Right ventricle myocardium superior (tissue), 1 donor: Measurements from ENCODE around the gene CSKMT. TPM values are rescaled to one million over a fixed set of nuclear protein-coding genes. Genes with fewer than 3 reads are reported as not detected.
A peak's percentile ranks its signal among the peaks of the same experiment; 100 is the strongest.

Experiments
- ATAC-seq: fragments of 200-7000 bp; cut with Tn5 transposase; one replicate; pipeline ENCODE4 v1.9.1; 2020; ENCODE audit warnings: mild to moderate bottlenecking; ENCODE audit not compliant: poor library complexity
- DNase-seq: peaks from one replicate; pipeline ENCODE4 v3.0.0-alpha.2; 2020
- intact Hi-C: fragments of 100-400 bp; cut with DNase I; formaldehyde crosslinking; loops from one replicate; pipeline ENCODE4 v1.11.2; 2022
- total RNA-seq: library from RNA; stranded (reverse); fragmentation: NEBNext Ultra II Directional; extraction: Animal tissue kit (Norgen Biotek cat#: 25700); gene quantifications from one replicate; pipeline ENCODE4 v1.2.1, GENCODE V29; 2021
- donor health status: DM: no; HTN: yes; CAD: no; lungs with severe emphysema.

CSKMT gene
- total RNA-seq, 1 donor from 2014 or later = 3.7 TPM

GRCh38 chr11:62709247-62710000 is 44.3 kb downstream of the CSKMT start:
- peak; percentile 99 for DNase-seq
- intact Hi-C loops = no loop called here
- ATAC-seq = peak; percentile 85

- DNase-seq (no peak), ATAC-seq (no peak)
- intact Hi-C loops = no loop called here
Measured at GRCh38 chr11:62710001-62710345, 44.9 kb downstream of the CSKMT start.

GRCh38 chr11:62712276-62712812 is 47.2 kb downstream of the CSKMT start:
- DNase-seq (no peak), ATAC-seq (no peak)
- intact Hi-C loops = no loop called here

- DNase-seq = no peak
- ATAC-seq = no peak
- intact Hi-C loops = no loop called here
Measured at GRCh38 chr11:62712861-62713260, 47.7 kb downstream of the CSKMT start.

- peak; percentile 10 for ATAC-seq
Measured at GRCh38 chr11:62713343-62713742, 48.2 kb downstream of the CSKMT start.

GRCh38 chr11:62715150-62716130 is 50.3 kb downstream of the CSKMT start:
- intact Hi-C loops = no loop called here
- ATAC-seq = no peak
- no peak for DNase-seq

More at GRCh38 chr11:62713343-62713742, 48.2 kb downstream of the CSKMT start:
- intact Hi-C loops = no loop called here
- no peak for DNase-seq

- no peak for ATAC-seq
- intact Hi-C loops = no loop called here
Measured at GRCh38 chr11:62716206-62716605, 51.1 kb downstream of the CSKMT start.

GRCh38 chr11:62716816-62717215 is 51.7 kb downstream of the CSKMT start:
- intact Hi-C loops = no loop called here
- DNase-seq (no peak), ATAC-seq (no peak)

More at GRCh38 chr11:62716206-62716605, 51.1 kb downstream of the CSKMT start:
- no peak for DNase-seq

Other genes with a start within 250 kb of the CSKMT start
- not detected for gene SCGB1A1, start 246.3 kb upstream of the CSKMT start, total RNA-seq
- 318 TPM for gene AHNAK, start 118.5 kb upstream of the CSKMT start, total RNA-seq
- gene EEF1G, start 91.4 kb upstream of the CSKMT start, total RNA-seq = 794 TPM
- gene TUT1, start 73.8 kb upstream of the CSKMT start, total RNA-seq = 14.7 TPM
- gene MTA2, start 63.4 kb upstream of the CSKMT start, total RNA-seq = 28.2 TPM
- gene EML3, start 52.5 kb upstream of the CSKMT start, total RNA-seq = 13.1 TPM
- gene ROM1, start 52.1 kb upstream of the CSKMT start, total RNA-seq = 1.5 TPM
- gene B3GAT3, start 43.3 kb upstream of the CSKMT start, total RNA-seq = 11.6 TPM
- 91.4 TPM for gene GANAB, start 18.7 kb upstream of the CSKMT start, total RNA-seq
- gene INTS5, start 12.0 kb upstream of the CSKMT start, total RNA-seq = 9.6 TPM
- gene C11orf98, start 102 bp upstream of the CSKMT start, total RNA-seq = 30.4 TPM
- 7.8 TPM for gene UQCC3, start 6.4 kb downstream of the CSKMT start, total RNA-seq
- 3.2 TPM for gene LBHD1, start 7.0 kb downstream of the CSKMT start, total RNA-seq
- 82.2 TPM for gene UBXN1, start 13.8 kb downstream of the CSKMT start, total RNA-seq
- 3.8 TPM for gene LRRN4CL, start 24.2 kb downstream of the CSKMT start, total RNA-seq
- gene BSCL2, start 42.1 kb downstream of the CSKMT start, total RNA-seq = 21.7 TPM
- gene GNG3, start 42.4 kb downstream of the CSKMT start, total RNA-seq = not detected
- gene HNRNPUL2, start 62.1 kb downstream of the CSKMT start, total RNA-seq = 30.4 TPM
- 14.0 TPM for gene TTC9C, start 63.2 kb downstream of the CSKMT start, total RNA-seq
- gene ZBTB3, start 88.8 kb downstream of the CSKMT start, total RNA-seq = 9.7 TPM
- 36.8 TPM for gene POLR2G, start 96.3 kb downstream of the CSKMT start, total RNA-seq
- 9.2 TPM for gene TAF6L, start 106.1 kb downstream of the CSKMT start, total RNA-seq
- gene TMEM179B, start 122.1 kb downstream of the CSKMT start, total RNA-seq = 17.1 TPM
- gene TMEM223, start 126.7 kb downstream of the CSKMT start, total RNA-seq = 17.4 TPM
- 40.1 TPM for gene NXF1, start 140.1 kb downstream of the CSKMT start, total RNA-seq
- gene STX5, start 166.7 kb downstream of the CSKMT start, total RNA-seq = 15.7 TPM
- gene TEX54, start 167.5 kb downstream of the CSKMT start, total RNA-seq = not detected
- gene WDR74, start 174.3 kb downstream of the CSKMT start, total RNA-seq = 27.0 TPM
- gene SLC3A2, start 215.6 kb downstream of the CSKMT start, total RNA-seq = 32.9 TPM